HepG2 (cell line): ENCODE data around the gene PGA5. TPM values are rescaled to one million over a fixed set of nuclear protein-coding genes. Genes with fewer than 3 reads are reported as not detected.

ENCODE experiments used
- CCAR2 ChIP-seq: fragments of 200-400 bp; formaldehyde crosslinking; optimal IDR thresholded peaks from 2 replicates; pipeline ENCODE3; 2018; ENCODE audit warnings: low read depth, mild to moderate bottlenecking, low read length, moderate library complexity
- GATAD1 ChIP-seq: IDR thresholded peaks from 2 replicates; pipeline ENCODE4 v1.6.1; 2016; ENCODE audit warnings: missing genetic modification reagents, missing compliant biosample characterization
- MED1 ChIP-seq: sonication (generic); formaldehyde crosslinking; IDR thresholded peaks from 2 replicates; pipeline ENCODE4 v1.4.0; 2020; ENCODE audit warnings: missing genetic modification reagents
- RFXANK ChIP-seq: IDR thresholded peaks from 2 replicates; pipeline ENCODE4 v1.6.1; 2016
- SRSF4 ChIP-seq: fragments of 200-400 bp; formaldehyde crosslinking; IDR thresholded peaks from one replicate; pipeline ENCODE4 v1.6.1; 2018; ENCODE audit warnings: mild to moderate bottlenecking, low read depth, low read length, moderate library complexity; ENCODE audit not compliant: poor library complexity, severe bottlenecking
- TEAD3 ChIP-seq: optimal IDR thresholded peaks from 2 replicates; pipeline ENCODE3; 2016; ENCODE audit warnings: borderline replicate concordance
- ZBTB10 ChIP-seq: sonication (generic); formaldehyde crosslinking; IDR thresholded peaks from 2 replicates; pipeline ENCODE4 v1.4.0; 2020; ENCODE audit warnings: missing genetic modification reagents, borderline replicate concordance
- ZFP90 ChIP-seq: sonication (generic); formaldehyde crosslinking; IDR thresholded peaks from 2 replicates; pipeline ENCODE4 v1.8.0; 2022; ENCODE audit warnings: missing genetic modification reagents, mild to moderate bottlenecking, inconsistent platforms, borderline replicate concordance
- ZNF318 ChIP-seq: sonication (generic); formaldehyde crosslinking; IDR thresholded peaks from 2 replicates; pipeline ENCODE4 v1.4.0; 2020; ENCODE audit warnings: mild to moderate bottlenecking, missing genetic modification reagents
- ZNF329 ChIP-seq: sonication (generic); formaldehyde crosslinking; IDR thresholded peaks from 2 replicates; pipeline ENCODE4 v1.9.0; 2021; ENCODE audit warnings: low read depth, mild to moderate bottlenecking, missing genetic modification reagents
- ZNF501 ChIP-seq: sonication (generic); formaldehyde crosslinking; IDR thresholded peaks from 2 replicates; pipeline ENCODE4 v1.5.1; 2020; ENCODE audit warnings: mild to moderate bottlenecking, moderate library complexity, missing genetic modification reagents
- ZNF558 ChIP-seq: sonication (generic); formaldehyde crosslinking; IDR thresholded peaks from 2 replicates; pipeline ENCODE4 v1.9.0; 2022; ENCODE audit warnings: mild to moderate bottlenecking, missing genetic modification reagents, borderline replicate concordance
- ZNF597 ChIP-seq: sonication (generic); formaldehyde crosslinking; IDR thresholded peaks from 2 replicates; pipeline ENCODE4 v1.5.0; 2020; ENCODE audit warnings: missing genetic modification reagents
- ZNF749 ChIP-seq: sonication (generic); formaldehyde crosslinking; IDR thresholded peaks from 2 replicates; pipeline ENCODE4 v1.8.0; 2022; ENCODE audit warnings: mild to moderate bottlenecking, missing genetic modification reagents, moderate library complexity, borderline replicate concordance
- ZNF841 ChIP-seq: sonication (generic); formaldehyde crosslinking; IDR thresholded peaks from 2 replicates; pipeline ENCODE4 v1.8.1; 2023; ENCODE audit warnings: missing genetic modification reagents, borderline replicate concordance
- ZNF891 ChIP-seq: sonication (generic); formaldehyde crosslinking; IDR thresholded peaks from 2 replicates; pipeline ENCODE4 v1.5.0; 2020; ENCODE audit warnings: mild to moderate bottlenecking, missing genetic modification reagents
- polyA plus RNA-seq, 8 experiments: library from polyadenylated mRNA; depleted of rRNA in 3 of 8; stranded (reverse) in 7 of 8; unstranded in 1 of 8; fragments of >200 nt; fragmentation: Illumina TruSeq in 4 of 8; extraction: Trizol in 4 of 8; gene quantifications; 2 replicates each; pipeline versions ENCODE4 v1.2.1 to v1.2.3, GENCODE V29; 2011 to 2016; ENCODE audit warnings: low read depth in 4 of 8, missing spikeins in 1 of 8, mixed read lengths in 1 of 8; ENCODE audit not compliant: insufficient read depth in 1 of 8
- total RNA-seq, 5 experiments: library from RNA; depleted of rRNA; stranded (reverse); fragments of >200 nt; fragmentation: Illumina TruSeq; extraction: Trizol; gene quantifications; 2 replicates each; pipeline ENCODE4 v1.2.3, GENCODE V29; 2016; ENCODE audit warnings: low read depth in 1 of 5

PGA5 gene
- total and polyA plus RNA-seq, 2 of the 13 experiments (the other 11 are each of a cell fraction or from before 2014, with no cell fraction given), result not detected

GRCh38 chr11:61294717-61295595 lies 54.0 kb downstream of the PGA5 start, which contains the start of gene VWCE (continued):
- TF ChIP-seq MED1 (CRISPR knock-in tag), result peak; percentile 37
- no peak for TF ChIP-seq SRSF4
- TF ChIP-seq TEAD3 (CRISPR knock-in tag), result peak; percentile 31
- TF ChIP-seq ZNF558 (CRISPR knock-in tag), result no peak; the same call in 1 of the 2 replicates
- no peak for TF ChIP-seq ZNF318 (CRISPR knock-in tag)
- 0 out of 2 replicates have a peak, but pooled peaks have one; percentile 50 for TF ChIP-seq ZNF841 (CRISPR knock-in tag)
- TF ChIP-seq ZFP90, result 0 out of 2 replicates have a peak, but pooled peaks have one; percentile 48
- no peak for TF ChIP-seq ZNF597 (CRISPR knock-in tag)
- 0 out of 2 replicates have a peak, but pooled peaks have one; percentile 64 for TF ChIP-seq RFXANK
- TF ChIP-seq ZNF329 (CRISPR knock-in tag), result peak; percentile 29; the same call in 1 of the 2 replicates
- no peak for TF ChIP-seq ZNF749 (CRISPR knock-in tag)
- TF ChIP-seq GATAD1 (CRISPR knock-in tag), result peak; percentile 16; the same call in 1 of the 2 replicates
- peak; percentile 26; the same call in 1 of the 2 replicates for TF ChIP-seq ZNF891 (CRISPR knock-in tag)
- peak; percentile 80 for TF ChIP-seq ZNF501 (CRISPR knock-in tag)
- TF ChIP-seq CCAR2, result no peak
- TF ChIP-seq ZBTB10, result peak; percentile 2; the same call in 1 of the 2 replicates
